ENCODE results near the gene FOXM1. TPM values are rescaled to one million over a fixed set of nuclear protein-coding genes. Genes with fewer than 3 reads are reported as not detected.

The FOXM1 gene
- total RNA-seq, 2 donors from 2014 or later = 2.2 TPM; not detected in 1

- DNase-seq (ENCODE audit: low spot score) (no peak), ATAC-seq (ENCODE audit: insufficient number of reproducible peaks, low FRiP score, low read depth) (no peak)
- no peaks in the 10 kb centered on the region for H3K36me3 ChIP-seq
- no peaks in the 10 kb centered on the region for H3K9me3 ChIP-seq
- no peak overlapping the region for H3K27ac ChIP-seq
- TF ChIP-seq CTCF (IDR thresholded peaks at IDR 0.05) = no peak
- no peaks in the 10 kb centered on the region for H3K27me3 ChIP-seq (replicated peaks; ENCODE audit: insufficient read depth)
- peaks cover 17 to 34% of the 10 kb centered on the region in 2 donors for H3K4me1 ChIP-seq (ENCODE audit: control insufficient read depth in 1 of 2, low read depth in 2 of 2)
- no peak overlapping the region for H3K4me3 ChIP-seq
These were observed 20.4 kb upstream of the FOXM1 start for GRCh38 chr12:2897418-2897817.

GRCh38 chr12:2895511-2895910, 18.5 kb upstream of the FOXM1 start:
- Histone ChIP-seq H3K36me3 (no peaks in the 10 kb centered on the region), H3K4me3 (no peak overlapping the region), H3K4me1 (ENCODE audit: control insufficient read depth in 1 of 2, low read depth in 2 of 2) (peaks cover 23 to 34% of the 10 kb centered on the region in 2 donors), H3K27ac (no peak overlapping the region), H3K9me3 (no peaks in the 10 kb centered on the region), H3K27me3 (replicated peaks; ENCODE audit: insufficient read depth) (no peaks in the 10 kb centered on the region)
- ATAC-seq (ENCODE audit: insufficient number of reproducible peaks, low FRiP score, low read depth) = no peak
- no peak for DNase-seq (ENCODE audit: low spot score)
- no peak for TF ChIP-seq CTCF (IDR thresholded peaks at IDR 0.05)

GRCh38 chr12:2895051-2895451, 18.1 kb upstream of the FOXM1 start:
- peak overlapping the region in 1 of 2 donors; percentile 9 for H3K27ac ChIP-seq
- no peaks in the 10 kb centered on the region for H3K9me3 ChIP-seq
- peaks cover 23 to 37% of the 10 kb centered on the region in 2 donors for H3K4me1 ChIP-seq (ENCODE audit: control insufficient read depth in 1 of 2, low read depth in 2 of 2)
- TF ChIP-seq CTCF (IDR thresholded peaks at IDR 0.05) = no peak
- H3K27me3 ChIP-seq (replicated peaks; ENCODE audit: insufficient read depth) = no peaks in the 10 kb centered on the region
- no peaks in the 10 kb centered on the region for H3K36me3 ChIP-seq
- H3K4me3 ChIP-seq = no peak overlapping the region
- ATAC-seq (ENCODE audit: insufficient number of reproducible peaks, low FRiP score, low read depth) = no peak
- no peak for DNase-seq (ENCODE audit: low spot score)

- Histone ChIP-seq H3K4me3 (peak overlapping the region; percentile 94), H3K27ac (no peak overlapping the region), H3K27me3 (replicated peaks; ENCODE audit: insufficient read depth) (no peaks in the 10 kb centered on the region), H3K36me3 (peaks cover 2% of the 10 kb centered on the region), H3K4me1 (ENCODE audit: control insufficient read depth in 1 of 2, low read depth in 2 of 2) (peaks cover 23 to 39% of the 10 kb centered on the region in 2 donors), H3K9me3 (no peaks in the 10 kb centered on the region)
- no peak for TF ChIP-seq CTCF (IDR thresholded peaks at IDR 0.05)
- ATAC-seq (ENCODE audit: insufficient number of reproducible peaks, low FRiP score, low read depth) (peak; percentile 32), DNase-seq (ENCODE audit: low spot score) (no peak)
These were observed 16.0 kb upstream of the FOXM1 start for GRCh38 chr12:2893007-2893406.

- Histone ChIP-seq H3K9me3 (no peaks in the 10 kb centered on the region), H3K4me1 (ENCODE audit: control insufficient read depth in 1 of 2, low read depth in 2 of 2) (peaks cover 23 to 39% of the 10 kb centered on the region in 2 donors), H3K27me3 (replicated peaks; ENCODE audit: insufficient read depth) (no peaks in the 10 kb centered on the region), H3K27ac (no peak overlapping the region), H3K36me3 (peaks cover 6% of the 10 kb centered on the region), H3K4me3 (peak overlapping the region; percentile 94)
- ATAC-seq (ENCODE audit: insufficient number of reproducible peaks, low FRiP score, low read depth) (no peak), DNase-seq (ENCODE audit: low spot score) (no peak)
- TF ChIP-seq CTCF (IDR thresholded peaks at IDR 0.05) = no peak
These were observed 15.3 kb upstream of the FOXM1 start for GRCh38 chr12:2892246-2892645.

Data from thoracic aorta (tissue), 2 donors.